Measurements from ENCODE around the gene DELE1. TPM values are rescaled to one million over a fixed set of nuclear protein-coding genes. Genes with fewer than 3 reads are reported as not detected.

DELE1 gene
- total RNA-seq, 2 experiments from 2014 or later: 60.0 to 61.1 TPM

- TF ChIP-seq, protein P1, sequence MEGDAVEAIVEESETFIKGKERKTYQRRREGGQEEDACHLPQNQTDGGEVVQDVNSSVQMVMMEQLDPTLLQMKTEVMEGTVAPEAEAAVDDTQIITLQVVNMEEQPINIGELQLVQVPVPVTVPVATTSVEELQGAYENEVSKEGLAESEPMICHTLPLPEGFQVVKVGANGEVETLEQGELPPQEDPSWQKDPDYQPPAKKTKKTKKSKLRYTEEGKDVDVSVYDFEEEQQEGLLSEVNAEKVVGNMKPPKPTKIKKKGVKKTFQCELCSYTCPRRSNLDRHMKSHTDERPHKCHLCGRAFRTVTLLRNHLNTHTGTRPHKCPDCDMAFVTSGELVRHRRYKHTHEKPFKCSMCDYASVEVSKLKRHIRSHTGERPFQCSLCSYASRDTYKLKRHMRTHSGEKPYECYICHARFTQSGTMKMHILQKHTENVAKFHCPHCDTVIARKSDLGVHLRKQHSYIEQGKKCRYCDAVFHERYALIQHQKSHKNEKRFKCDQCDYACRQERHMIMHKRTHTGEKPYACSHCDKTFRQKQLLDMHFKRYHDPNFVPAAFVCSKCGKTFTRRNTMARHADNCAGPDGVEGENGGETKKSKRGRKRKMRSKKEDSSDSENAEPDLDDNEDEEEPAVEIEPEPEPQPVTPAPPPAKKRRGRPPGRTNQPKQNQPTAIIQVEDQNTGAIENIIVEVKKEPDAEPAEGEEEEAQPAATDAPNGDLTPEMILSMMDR (IDR thresholded peaks at IDR 0.05): no peak
- H3K4me3 Mint-ChIP-seq: peak within 1 kb of the TSS; percentile 62
- DNase-seq (peak in 3 of 14 experiments; percentile 20 to 58 (median 31)), ATAC-seq (ENCODE audit: poor library complexity) (no peak)
- no peaks in the 10 kb centered on the region for H3K27me3 ChIP-seq (ENCODE audit: control insufficient read depth in 1 of 2, insufficient read depth in 2 of 2, low read length in 2 of 2)
- no peak within 1 kb of the TSS for H3K27ac ChIP-seq (ENCODE audit: low read depth in 1 of 2, low read length in 2 of 2)
- CTCF ChIA-PET: interaction anchor here (2.1 kb wide), 1 partner anchor 267 kb away, joined by 6 read pairs; no protein-coding TSS in a partner anchor
- peak within 1 kb of the TSS; percentile 4 for H3K4me3 ChIP-seq (ENCODE audit: low read length)
- H3K9me3 Mint-ChIP-seq: no peaks in the 10 kb centered on the region
- H3K27me3 Mint-ChIP-seq: no peaks in the 10 kb centered on the region
- peaks cover 55% of the 10 kb centered on the region for H3K4me1 Mint-ChIP-seq (ENCODE audit: low read depth)
- intact Hi-C loops (cut with DNase I, micrococcal nuclease): loop anchor here in 1 of 2 experiments (2.0 kb wide), 1 partner anchor 293 kb away; no protein-coding TSS in a partner anchor
- POLR2A ChIA-PET: interaction anchor here (0.7 to 2.5 kb wide), 6 partner anchors 12 to 275 kb away, joined by 3 to 16 read pairs (median 8); partner anchors contain the start of genes ARAP3, DELE1, PCDH1 and RNF14
- peaks cover 5% of the 10 kb centered on the region for H3K36me3 Mint-ChIP-seq (ENCODE audit: low read depth)
- no peaks in the 10 kb centered on the region for H3K9me3 ChIP-seq (ENCODE audit: control insufficient read depth in 1 of 2, insufficient read depth in 1 of 2, low read length in 2 of 2)
- peaks cover 48% of the 10 kb centered on the region for H3K4me1 ChIP-seq (ENCODE audit: insufficient read depth, low read length)
- peak within 1 kb of the TSS; percentile 6 for H3K27ac Mint-ChIP-seq
- H3K36me3 ChIP-seq (ENCODE audit: insufficient read depth, low read length): no peaks in the 10 kb centered on the region
These were observed 34.4 kb downstream of the DELE1 start, which contains the start of gene PCDH12 for GRCh38 chr5:141958113-141958512. PCDH12 (minus strand) TSS chr5:141958202; CDS start chr5:141957851, 351 bp downstream.

DNA sequence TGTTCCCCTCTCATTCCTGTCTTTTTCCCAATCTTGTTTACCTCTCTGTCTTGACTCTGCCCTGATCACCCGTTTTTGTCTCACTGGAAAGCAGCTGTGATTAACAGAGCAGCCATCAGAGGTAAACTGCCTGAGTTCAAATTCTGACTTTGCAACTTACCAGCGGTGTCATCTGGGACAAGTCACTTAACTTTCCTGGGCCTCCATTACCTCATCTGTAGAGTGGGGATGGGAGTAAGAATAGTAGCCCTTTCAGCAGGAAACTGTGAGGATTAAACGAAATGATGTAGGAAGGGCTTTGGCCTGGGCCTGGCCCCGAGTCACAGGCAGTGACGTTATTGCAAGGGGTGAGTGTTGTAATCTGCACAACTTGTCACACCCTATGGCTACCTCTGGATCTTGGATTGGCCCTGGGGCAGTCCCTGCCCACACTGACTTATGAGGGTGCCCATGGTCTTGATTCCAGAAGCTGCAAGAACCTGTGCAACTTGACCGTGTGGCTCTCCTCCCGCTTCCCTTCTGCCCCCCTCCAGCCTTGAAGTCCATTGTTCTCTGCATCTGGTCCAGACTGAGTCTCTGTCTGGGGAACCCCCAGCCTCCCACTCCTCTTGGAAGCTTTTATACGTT is 35.0 kb downstream of the DELE1 start:
- Histone ChIP-seq H3K27me3 (ENCODE audit: control insufficient read depth in 1 of 2, insufficient read depth in 2 of 2, low read length in 2 of 2) (no peaks in the 10 kb centered on the region), H3K36me3 (ENCODE audit: insufficient read depth, low read length) (no peaks in the 10 kb centered on the region), H3K27ac (ENCODE audit: low read depth in 1 of 2, low read length in 2 of 2) (no peak overlapping the region), H3K4me3 (ENCODE audit: low read length) (peak overlapping the region; percentile 4), H3K4me1 (ENCODE audit: insufficient read depth, low read length) (peaks cover 48% of the 10 kb centered on the region), H3K9me3 (ENCODE audit: control insufficient read depth in 1 of 2, insufficient read depth in 1 of 2, low read length in 2 of 2) (no peaks in the 10 kb centered on the region)
- peak overlapping the region; percentile 62 for H3K4me3 Mint-ChIP-seq
- H3K36me3 Mint-ChIP-seq (ENCODE audit: low read depth): peaks cover 5% of the 10 kb centered on the region
- H3K27ac Mint-ChIP-seq: peak overlapping the region; percentile 6
- intact Hi-C loops (cut with DNase I, micrococcal nuclease): loop anchor here in 1 of 2 experiments (2.0 kb wide), 1 partner anchor 294 kb away; no protein-coding TSS in a partner anchor
- ChIA-PET CTCF (interaction anchor here (2.1 kb wide), 1 partner anchor 267 kb away, joined by 6 read pairs; no protein-coding TSS in a partner anchor), POLR2A (interaction anchor here (0.7 to 2.9 kb wide), 8 partner anchors 11 to 307 kb away, joined by 3 to 19 read pairs (median 8); partner anchors contain the start of genes ARAP3, DELE1, FCHSD1 and PCDH1)
- DNase-seq (peak in 3 of 14 experiments; percentile 30 to 65 (median 48)), ATAC-seq (ENCODE audit: poor library complexity) (no peak)
- no peaks in the 10 kb centered on the region for H3K27me3 Mint-ChIP-seq
- TF ChIP-seq, protein P1 (IDR thresholded peaks at IDR 0.05): no peak
- no peaks in the 10 kb centered on the region for H3K9me3 Mint-ChIP-seq
- H3K4me1 Mint-ChIP-seq (ENCODE audit: low read depth): peaks cover 55% of the 10 kb centered on the region

DNA sequence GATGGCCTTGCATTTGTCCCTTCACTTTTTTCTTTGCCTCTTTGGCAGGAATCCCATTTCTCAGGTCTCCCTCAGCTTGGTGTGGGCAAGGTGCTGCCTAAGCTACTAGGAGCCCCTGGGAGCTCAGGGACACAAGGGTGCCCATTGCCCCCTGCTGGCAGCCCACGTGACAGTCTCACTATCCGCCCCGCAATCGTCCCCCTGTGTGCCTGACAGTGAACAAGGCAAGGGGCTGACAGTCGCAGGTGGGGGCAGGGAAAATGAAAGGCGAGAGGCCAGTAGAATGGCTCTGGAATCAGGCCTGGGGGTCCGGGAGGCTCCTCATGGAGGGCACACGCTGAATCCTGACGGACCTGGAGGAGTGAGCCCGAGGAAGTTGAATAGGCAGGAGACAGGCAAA is 36.3 kb downstream of the DELE1 start:
- Mint-ChIP-seq H3K4me3 (no peak overlapping the region), H3K36me3 (ENCODE audit: low read depth) (peaks cover 5% of the 10 kb centered on the region), H3K27ac (peak overlapping the region; percentile 73), H3K27me3 (no peaks in the 10 kb centered on the region), H3K9me3 (no peaks in the 10 kb centered on the region), H3K4me1 (ENCODE audit: low read depth) (peaks cover 51% of the 10 kb centered on the region)
- TF ChIP-seq, protein P1 (IDR thresholded peaks at IDR 0.05): no peak
- intact Hi-C loops (cut with DNase I, micrococcal nuclease): loop anchor here (1.0 to 2.0 kb wide), 6 partner anchors 71 to 295 kb away; partner anchors contain the start of gene PCDH1 (in 1 of the 2)
- Histone ChIP-seq H3K4me1 (ENCODE audit: insufficient read depth, low read length) (peaks cover 48% of the 10 kb centered on the region), H3K27me3 (ENCODE audit: control insufficient read depth in 1 of 2, insufficient read depth in 2 of 2, low read length in 2 of 2) (no peaks in the 10 kb centered on the region), H3K36me3 (ENCODE audit: insufficient read depth, low read length) (no peaks in the 10 kb centered on the region), H3K9me3 (ENCODE audit: control insufficient read depth in 1 of 2, insufficient read depth in 1 of 2, low read length in 2 of 2) (no peaks in the 10 kb centered on the region), H3K4me3 (ENCODE audit: low read length) (no peak overlapping the region), H3K27ac (ENCODE audit: low read depth in 1 of 2, low read length in 2 of 2) (no peak overlapping the region)
- CTCF ChIA-PET: interaction anchor here (0.6 to 3.1 kb wide), 33 partner anchors 10 to 1640 kb away, joined by 3 to 78 read pairs (median 4); partner anchors contain the start of genes DELE1, PCDH1 and RNF14
- POLR2A ChIA-PET: interaction anchor here (0.6 to 3.0 kb wide), 17 partner anchors 9 to 323 kb away, joined by 3 to 78 read pairs (median 9); partner anchors contain the start of genes ARAP3, DELE1, FCHSD1 and HDAC3
- DNase-seq: peak in 5 of 14 experiments; percentile 13 to 52 (median 41)
- ATAC-seq (ENCODE audit: poor library complexity): no peak

Measured in CD4-positive, alpha-beta T cell (primary cell).